ENCODE results near the gene XPA. TPM values are rescaled to one million over a fixed set of nuclear protein-coding genes. Genes with fewer than 3 reads are reported as not detected.

The XPA gene
- total and polyA plus RNA-seq, 10 of the 15 experiments (the other 5 are each of a cell fraction or from before 2014, with no cell fraction given) = 6.2 to 19.9 (median 12.3) TPM

DNA sequence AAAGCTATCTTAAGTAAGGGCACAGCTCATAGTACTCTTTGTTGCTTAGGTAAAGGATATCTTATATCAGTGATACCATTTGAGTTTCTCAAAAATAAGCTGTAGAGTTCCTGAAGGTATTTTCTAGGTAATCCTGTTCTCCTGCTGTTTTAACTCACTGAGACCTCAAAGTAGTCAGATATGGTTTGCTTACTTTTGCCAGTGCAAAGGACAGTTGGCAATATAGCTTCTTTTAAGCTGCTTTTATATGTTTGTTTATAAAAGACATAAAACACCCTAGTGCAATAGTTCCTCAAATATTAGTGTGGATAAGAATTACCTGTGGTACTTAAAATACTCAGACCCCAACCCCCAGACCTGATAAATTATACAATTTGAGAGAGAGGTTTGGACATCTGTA is 51.4 kb downstream of the XPA start:
- Histone ChIP-seq H2AFZ (ENCODE audit: control insufficient read depth, low read depth, low read length) (no peak overlapping the region), H3K9ac (ENCODE audit: control insufficient read depth, insufficient read depth, low read length) (no peak overlapping the region), H3K27me3 (replicated peaks in 1 of 2; ENCODE audit: control insufficient read depth in 2 of 2, insufficient read depth in 2 of 2, low read length in 1 of 2) (no peaks in the 10 kb centered on the region), H3K79me2 (ENCODE audit: control insufficient read depth, insufficient read depth, low read length) (peaks cover 8% of the 10 kb centered on the region), H3K4me2 (ENCODE audit: control insufficient read depth, insufficient read depth) (no peak overlapping the region), H3K9me3 (replicated peaks; ENCODE audit: control insufficient read depth, insufficient read depth, low read length) (no peaks in the 10 kb centered on the region), H3K4me1 (ENCODE audit: control insufficient read depth, insufficient read depth, low read length) (no peaks in the 10 kb centered on the region), H3K27ac (ENCODE audit: control insufficient read depth, insufficient read depth) (no peak overlapping the region), H4K20me1 (ENCODE audit: control insufficient read depth, insufficient read depth) (no peaks in the 10 kb centered on the region), H3K36me3 (ENCODE audit: control insufficient read depth in 2 of 2, insufficient read depth in 2 of 2, low read length in 1 of 2) (peaks cover 11 to 24% of the 10 kb centered on the region in 2 experiments), H3K4me3 (no peak overlapping the region)
- FAIRE-seq (no peak), DNase-seq (ENCODE audit: low read depth, low spot score) (no peak), ATAC-seq (no peak)
- CTCF ChIA-PET = interaction anchor here (0.7 to 2.8 kb wide), 7 partner anchors 12 to 259 kb away, joined by 3 to 8 read pairs (median 5); partner anchors contain the start of genes NCBP1 and TSTD2
- SMC1A ChIA-PET (ENCODE audit: uncharacterized antibody, unreplicated experiment) = interaction anchor here (0.8 to 2.1 kb wide), 7 partner anchors 9 to 176 kb away, joined by 3 to 10 read pairs (median 4); partner anchors contain the start of gene TSTD2
- RAD21 ChIA-PET (ENCODE audit: unreplicated experiment) = interaction anchor here (0.6 kb wide), 1 partner anchor 595 kb away, joined by 3 read pairs; no protein-coding TSS in a partner anchor
- no peak for TF ChIP-seq POLR2AphosphoS5 (IDR thresholded peaks at IDR 0.05; ENCODE audit: low read length)
- TF ChIP-seq ZZZ3 (IDR thresholded peaks at IDR 0.05; ENCODE audit: control insufficient read depth, insufficient read length, low read depth) = no peak
- TF ChIP-seq ATF7 (IDR thresholded peaks at IDR 0.05; ENCODE audit: low read depth) = no peak
- TF ChIP-seq PML (IDR thresholded peaks at IDR 0.05; ENCODE audit: low read length) = no peak
- TF ChIP-seq FOXK2 (IDR thresholded peaks at IDR 0.05) = no peak
- TF ChIP-seq ETV6 (conservative IDR thresholded peaks at IDR 0.05 in 1 of 2, IDR thresholded peaks at IDR 0.05 in 1 of 2; ENCODE audit: borderline replicate concordance in 1 of 2, low read depth in 1 of 2) = no peak
- no peak for TF ChIP-seq SUPT20H (IDR thresholded peaks at IDR 0.05; ENCODE audit: borderline replicate concordance, control insufficient read depth, low read depth, low read length)
- TF ChIP-seq MYC (IDR thresholded peaks at IDR 0.05; ENCODE audit: insufficient read depth, insufficient read length, insufficient replicate concordance, low read length, severe bottlenecking) = no peak
- TF ChIP-seq BCL11A (IDR thresholded peaks at IDR 0.05; ENCODE audit: low read depth, low read length) = no peak
- TF ChIP-seq NR2C1 (IDR thresholded peaks at IDR 0.05) = no peak
- TF ChIP-seq, protein P1, sequence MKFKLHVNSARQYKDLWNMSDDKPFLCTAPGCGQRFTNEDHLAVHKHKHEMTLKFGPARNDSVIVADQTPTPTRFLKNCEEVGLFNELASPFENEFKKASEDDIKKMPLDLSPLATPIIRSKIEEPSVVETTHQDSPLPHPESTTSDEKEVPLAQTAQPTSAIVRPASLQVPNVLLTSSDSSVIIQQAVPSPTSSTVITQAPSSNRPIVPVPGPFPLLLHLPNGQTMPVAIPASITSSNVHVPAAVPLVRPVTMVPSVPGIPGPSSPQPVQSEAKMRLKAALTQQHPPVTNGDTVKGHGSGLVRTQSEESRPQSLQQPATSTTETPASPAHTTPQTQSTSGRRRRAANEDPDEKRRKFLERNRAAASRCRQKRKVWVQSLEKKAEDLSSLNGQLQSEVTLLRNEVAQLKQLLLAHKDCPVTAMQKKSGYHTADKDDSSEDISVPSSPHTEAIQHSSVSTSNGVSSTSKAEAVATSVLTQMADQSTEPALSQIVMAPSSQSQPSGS (IDR thresholded peaks at IDR 0.05; ENCODE audit: low read length) = no peak
- TF ChIP-seq, protein P2, sequence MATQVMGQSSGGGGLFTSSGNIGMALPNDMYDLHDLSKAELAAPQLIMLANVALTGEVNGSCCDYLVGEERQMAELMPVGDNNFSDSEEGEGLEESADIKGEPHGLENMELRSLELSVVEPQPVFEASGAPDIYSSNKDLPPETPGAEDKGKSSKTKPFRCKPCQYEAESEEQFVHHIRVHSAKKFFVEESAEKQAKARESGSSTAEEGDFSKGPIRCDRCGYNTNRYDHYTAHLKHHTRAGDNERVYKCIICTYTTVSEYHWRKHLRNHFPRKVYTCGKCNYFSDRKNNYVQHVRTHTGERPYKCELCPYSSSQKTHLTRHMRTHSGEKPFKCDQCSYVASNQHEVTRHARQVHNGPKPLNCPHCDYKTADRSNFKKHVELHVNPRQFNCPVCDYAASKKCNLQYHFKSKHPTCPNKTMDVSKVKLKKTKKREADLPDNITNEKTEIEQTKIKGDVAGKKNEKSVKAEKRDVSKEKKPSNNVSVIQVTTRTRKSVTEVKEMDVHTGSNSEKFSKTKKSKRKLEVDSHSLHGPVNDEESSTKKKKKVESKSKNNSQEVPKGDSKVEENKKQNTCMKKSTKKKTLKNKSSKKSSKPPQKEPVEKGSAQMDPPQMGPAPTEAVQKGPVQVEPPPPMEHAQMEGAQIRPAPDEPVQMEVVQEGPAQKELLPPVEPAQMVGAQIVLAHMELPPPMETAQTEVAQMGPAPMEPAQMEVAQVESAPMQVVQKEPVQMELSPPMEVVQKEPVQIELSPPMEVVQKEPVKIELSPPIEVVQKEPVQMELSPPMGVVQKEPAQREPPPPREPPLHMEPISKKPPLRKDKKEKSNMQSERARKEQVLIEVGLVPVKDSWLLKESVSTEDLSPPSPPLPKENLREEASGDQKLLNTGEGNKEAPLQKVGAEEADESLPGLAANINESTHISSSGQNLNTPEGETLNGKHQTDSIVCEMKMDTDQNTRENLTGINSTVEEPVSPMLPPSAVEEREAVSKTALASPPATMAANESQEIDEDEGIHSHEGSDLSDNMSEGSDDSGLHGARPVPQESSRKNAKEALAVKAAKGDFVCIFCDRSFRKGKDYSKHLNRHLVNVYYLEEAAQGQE (IDR thresholded peaks at IDR 0.05; ENCODE audit: low read depth, low read length) = no peak
- TF ChIP-seq SMARCA5 (IDR thresholded peaks at IDR 0.05) = no peak
- TF ChIP-seq SMAD5 (IDR thresholded peaks at IDR 0.05; ENCODE audit: low read depth) = no peak
- no peak for TF ChIP-seq ASH2L (IDR thresholded peaks at IDR 0.05; ENCODE audit: borderline replicate concordance, low read depth)
- in situ Hi-C loops (cut with MboI) (loop anchor here (25.0 kb wide), 1 partner anchor 1233 kb away; the partner anchor contains the start of gene ZNF367), intact Hi-C loops (cut with micrococcal nuclease; ENCODE audit: unreplicated experiment) (no loop called here)
- POLR2A ChIA-PET = interaction anchor here (0.5 to 1.8 kb wide), 3 partner anchors 12 to 266 kb away, joined by 3 to 9 read pairs (median 3); partner anchors contain the start of genes NCBP1 and TSTD2
- BruUV-seq (replicated peaks) = no TSS peak

All from GM12878 (cell line).